H9 (cell line): Measurements from ENCODE around the gene MEI4. TPM values are rescaled to one million over a fixed set of nuclear protein-coding genes. Genes with fewer than 3 reads are reported as not detected.

Source experiments
- DNase-seq: peaks from one replicate; pipeline ENCODE4 v3.0.0-alpha.2; 2017
- H2AFZ ChIP-seq: one replicate; pipeline ENCODE4 v1.6.1; 2013; ENCODE audit warnings: mild to moderate bottlenecking, low read length, control low read depth, moderate library complexity
- H2AK5ac ChIP-seq: 2 replicates; pipeline ENCODE4 v1.6.1; 2013; ENCODE audit warnings: low read length, control low read depth, mixed read lengths; ENCODE audit not compliant: insufficient read length
- H2BK120ac ChIP-seq: one replicate; pipeline ENCODE4 v1.6.1; 2013; ENCODE audit warnings: low read depth, mild to moderate bottlenecking, low read length, control low read depth, inconsistent platforms; ENCODE audit not compliant: poor library complexity, severe bottlenecking
- H2BK12ac ChIP-seq: 2 replicates; pipeline ENCODE4 v1.6.1; 2013; ENCODE audit warnings: low read length, control low read depth, mixed read lengths, low read depth; ENCODE audit not compliant: insufficient read length
- H2BK15ac ChIP-seq: 2 replicates; pipeline ENCODE4 v1.6.1; 2013; ENCODE audit warnings: low read depth, low read length, control low read depth
- H2BK20ac ChIP-seq: one replicate; pipeline ENCODE4 v1.6.1; 2013; ENCODE audit warnings: low read depth, mild to moderate bottlenecking, low read length, control low read depth, inconsistent platforms; ENCODE audit not compliant: poor library complexity, severe bottlenecking
- H2BK5ac ChIP-seq: 2 replicates; pipeline ENCODE4 v1.6.1; 2013; ENCODE audit warnings: low read length, control low read depth, mixed read lengths; ENCODE audit not compliant: insufficient read length
- H3K14ac ChIP-seq: 2 replicates; pipeline ENCODE4 v1.6.1; 2013; ENCODE audit warnings: low read length, control low read depth; ENCODE audit not compliant: insufficient read depth
- H3K18ac ChIP-seq: 2 replicates; pipeline ENCODE4 v1.6.1; 2013; ENCODE audit warnings: low read depth, mild to moderate bottlenecking, mixed read lengths, low read length, control low read depth; ENCODE audit not compliant: insufficient read length
- H3K23ac ChIP-seq: 2 replicates; pipeline ENCODE4 v1.6.1; 2013; ENCODE audit warnings: low read length, control low read depth, mixed read lengths, low read depth; ENCODE audit not compliant: insufficient read length
- H3K23me2 ChIP-seq: 2 replicates; pipeline ENCODE4 v1.6.1; 2013; ENCODE audit warnings: low read depth, mild to moderate bottlenecking, mixed read lengths, low read length, control low read depth; ENCODE audit not compliant: insufficient read length, poor library complexity, severe bottlenecking
- H3K27ac ChIP-seq: 2 replicates; pipeline ENCODE4 v1.5.1; 2013; ENCODE audit warnings: low read length, control low read depth, mixed read lengths, low read depth; ENCODE audit not compliant: insufficient read length
- H3K27me3 ChIP-seq: 2 replicates; pipeline ENCODE4 v1.6.1; 2013; ENCODE audit warnings: low read length, control low read depth, inconsistent platforms; ENCODE audit not compliant: insufficient read depth
- H3K4ac ChIP-seq: 2 replicates; pipeline ENCODE4 v1.6.1; 2013; ENCODE audit warnings: low read depth, mild to moderate bottlenecking, control low read depth, inconsistent platforms, low read length, moderate library complexity
- H3K4me1 ChIP-seq: 2 replicates; pipeline ENCODE4 v1.6.1; 2013; ENCODE audit warnings: low read length, control low read depth, inconsistent platforms; ENCODE audit not compliant: insufficient read depth
- H3K4me2 ChIP-seq: 2 replicates; pipeline ENCODE4 v1.6.1; 2013; ENCODE audit warnings: low read length, control low read depth, mixed read lengths; ENCODE audit not compliant: insufficient read length, insufficient read depth
- H3K56ac ChIP-seq: 2 replicates; pipeline ENCODE4 v1.6.1; 2013; ENCODE audit warnings: low read depth, mild to moderate bottlenecking, mixed read lengths, low read length, control low read depth; ENCODE audit not compliant: insufficient read length
- H3K79me1 ChIP-seq: 2 replicates; pipeline ENCODE4 v1.6.1; 2013; ENCODE audit warnings: low read depth, mild to moderate bottlenecking, moderate library complexity, low read length, control low read depth, inconsistent platforms; ENCODE audit not compliant: insufficient read depth, poor library complexity, severe bottlenecking
- H3K79me2 ChIP-seq: 2 replicates; pipeline ENCODE4 v1.6.1; 2013; ENCODE audit warnings: low read length, control low read depth, inconsistent platforms; ENCODE audit not compliant: insufficient read depth
- H3K9ac ChIP-seq: 2 replicates; pipeline ENCODE4 v1.6.1; 2013; ENCODE audit warnings: low read length, control low read depth, mixed read lengths; ENCODE audit not compliant: insufficient read length; ENCODE audit errors: extremely low read depth
- H3K9me3 ChIP-seq: one replicate; pipeline ENCODE4 v1.6.1; 2013; ENCODE audit warnings: low read depth, low read length, inconsistent platforms; ENCODE audit not compliant: control insufficient read depth
- H3T11ph ChIP-seq: one replicate; pipeline ENCODE4 v1.6.1; 2013; ENCODE audit warnings: mild to moderate bottlenecking, low read length, control low read depth, inconsistent platforms
- H4K20me1 ChIP-seq: one replicate; pipeline ENCODE4 v1.6.1; 2013; ENCODE audit not compliant: control insufficient read depth, insufficient read length, insufficient read depth
- H4K5ac ChIP-seq: 2 replicates; pipeline ENCODE4 v1.6.1; 2013; ENCODE audit warnings: low read depth, mild to moderate bottlenecking, mixed read lengths, low read length, control low read depth; ENCODE audit not compliant: insufficient read length
- H4K8ac ChIP-seq: replicated peaks from 2 replicates; pipeline ENCODE4 v1.6.1; 2013; ENCODE audit warnings: low read length, control low read depth, mixed read lengths, low read depth; ENCODE audit not compliant: insufficient read length
- H4K91ac ChIP-seq: 2 replicates; pipeline ENCODE4 v1.6.1; 2013; ENCODE audit warnings: low read depth, mild to moderate bottlenecking, moderate library complexity, mixed read lengths, low read length, control low read depth; ENCODE audit not compliant: insufficient read length
- H3K27ac Mint-ChIP-seq, 3 experiments: 2 replicates in 2 of 3; 3 replicates in 1 of 3; pipeline ENCODE4 v1.8.0; 2020 to 2021; ENCODE audit warnings: mixed read lengths in 3 of 3, mild to moderate bottlenecking in 1 of 3, moderate library complexity in 1 of 3
- H3K27me3 Mint-ChIP-seq: 2 replicates; pipeline ENCODE4 v1.8.0; 2021; ENCODE audit warnings: low read depth, mild to moderate bottlenecking, moderate library complexity, mixed read lengths
- H3K36me3 Mint-ChIP-seq, 3 experiments: 2 replicates in 2 of 3; 3 replicates in 1 of 3; pipeline ENCODE4 v1.8.0; 2020 to 2021; ENCODE audit warnings: low read depth in 3 of 3, mixed read lengths in 3 of 3; ENCODE audit not compliant: insufficient read depth in 1 of 3
- H3K4me1 Mint-ChIP-seq, 2 experiments: 2 replicates each; pipeline ENCODE4 v1.8.0; 2020; ENCODE audit warnings: mixed read lengths in 2 of 2
- H3K4me3 Mint-ChIP-seq, 2 experiments: 2 replicates in 1 of 2; 3 replicates in 1 of 2; pipeline ENCODE4 v1.8.0; 2020 to 2021; ENCODE audit warnings: mild to moderate bottlenecking in 2 of 2, mixed read lengths in 2 of 2, moderate library complexity in 1 of 2
- H3K9me3 Mint-ChIP-seq, 2 experiments: 2 replicates in 1 of 2; 3 replicates in 1 of 2; pipeline ENCODE4 v1.8.0; 2020; ENCODE audit warnings: mild to moderate bottlenecking in 2 of 2, mixed read lengths in 2 of 2, moderate library complexity in 1 of 2
- CTCF ChIP-seq: fragments of 200-600 bp; sonication (generic); conservative IDR thresholded peaks from 3 replicates; pipeline ENCODE4 v1.8.0; 2021; ENCODE audit warnings: antibody characterized with exemption, mild to moderate bottlenecking
- WGBS: extraction: QIAGEN DNeasy Blood & Tissue Kit; methylation state at CpG from one replicate; pipeline ENCODE4 v1.1.7; 2013; ENCODE audit warnings: missing lambda C conversion rate, low lambda C conversion rate, mixed read lengths; ENCODE audit not compliant: insufficient read length; ENCODE audit errors: extremely low coverage; 5-methylcytosine and 5-hydroxymethylcytosine counted together
- total RNA-seq: library from RNA; stranded (reverse); gene quantifications from 2 replicates; pipeline ENCODE4 v1.2.1, GENCODE V29; 2021

The MEI4 gene
- total RNA-seq, 1 experiment from 2014 or later, result 0.55 TPM

DNA sequence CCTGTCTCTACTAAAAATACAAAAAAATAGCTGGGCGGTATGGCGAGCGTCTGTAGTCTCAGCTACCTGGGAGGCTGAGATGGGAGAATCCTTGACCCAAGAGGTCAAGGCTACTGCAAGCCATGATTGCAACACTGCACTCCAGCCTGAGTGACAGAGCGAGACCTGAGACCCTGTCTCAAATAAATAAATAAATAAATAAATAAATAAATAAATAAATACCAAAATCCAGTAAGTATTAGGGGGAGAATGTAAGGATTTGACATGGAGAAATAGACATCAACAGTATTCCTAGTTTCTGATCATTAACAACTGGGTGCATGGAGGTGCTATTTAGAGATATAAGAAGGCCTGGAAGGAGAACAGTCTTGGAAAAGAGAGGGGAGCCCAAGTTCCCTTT lies 125.7 kb downstream of the MEI4 start:
- no peak overlapping the region for H4K5ac ChIP-seq
- H2BK12ac ChIP-seq, result no peak overlapping the region
- H2BK5ac ChIP-seq, result no peak overlapping the region
- H3K27me3 ChIP-seq, result no peaks in the 10 kb centered on the region
- no peak overlapping the region for H3K4me2 ChIP-seq
- no peak overlapping the region for H3K23ac ChIP-seq
- H3K4me1 ChIP-seq, result no peaks in the 10 kb centered on the region
- Mint-ChIP-seq H3K36me3 (peaks cover 3 to 9% (median 5%) of the 10 kb centered on the region in 3 experiments; a peak in 4 of 7 replicates), H3K9me3 (peaks cover 9 to 12% of the 10 kb centered on the region in 2 experiments; a peak in 4 of 5 replicates), H3K4me3 (no peak overlapping the region), H3K27me3 (peaks cover 2% of the 10 kb centered on the region; the same call in 1 of the 2 replicates), H3K27ac (no peak overlapping the region), H3K4me1 (no peaks in the 10 kb centered on the region)
- H3K56ac ChIP-seq, result no peak overlapping the region
- H3K79me2 ChIP-seq, result no peaks in the 10 kb centered on the region
- H2AFZ ChIP-seq, result no peak overlapping the region
- no peak overlapping the region for H2AK5ac ChIP-seq
- H3K14ac ChIP-seq, result no peak overlapping the region
- DNase-seq, result no peak
- H3K18ac ChIP-seq, result no peak overlapping the region
- no peak overlapping the region for H3K4ac ChIP-seq
- H3K79me1 ChIP-seq, result no peaks in the 10 kb centered on the region
- no peaks in the 10 kb centered on the region for H3K9me3 ChIP-seq
- H3K23me2 ChIP-seq, result no peaks in the 10 kb centered on the region
- H2BK15ac ChIP-seq, result no peak overlapping the region
- no peak overlapping the region for H2BK120ac ChIP-seq
- no peak overlapping the region for H4K91ac ChIP-seq
- no peaks in the 10 kb centered on the region for H4K20me1 ChIP-seq
- H3K27ac ChIP-seq, result no peak overlapping the region
- no peak for TF ChIP-seq CTCF
- H3T11ph ChIP-seq, result no peak overlapping the region
- no peak overlapping the region for H3K9ac ChIP-seq
- WGBS, result no CpG with 5 or more reads among the region's 4 CpGs
- H2BK20ac ChIP-seq, result no peak overlapping the region
- no peak overlapping the region for H4K8ac ChIP-seq
